Vagina (tissue), 2 donors: ENCODE results near the gene MSLN. TPM values are rescaled to one million over a fixed set of nuclear protein-coding genes. Genes with fewer than 3 reads are reported as not detected.

Experiments used
- DNase-seq, 2 donors: peaks; one replicate each; pipeline ENCODE4 v3.0.0-alpha.2; 2017; ENCODE audit errors: extremely low spot score in 2 of 2
- H3K27ac ChIP-seq: fragments of 200-600 bp; sonication (generic); one replicate; pipeline ENCODE4 v1.5.1; 2019
- H3K27me3 ChIP-seq: fragments of 200-600 bp; sonication (generic); one replicate; pipeline ENCODE4 v1.5.1; 2019
- H3K36me3 ChIP-seq, 2 donors: fragments of 200-600 bp; sonication (generic); one replicate each; pipeline ENCODE4 v1.5.1; 2017 to 2019
- H3K4me1 ChIP-seq: fragments of 200-600 bp; sonication (generic); one replicate; pipeline ENCODE4 v1.5.1; 2019
- H3K4me3 ChIP-seq, 2 donors: fragments of 200-600 bp; sonication (generic); 1 replicate in 1 of 2; 2 replicates in 1 of 2; pipeline ENCODE4 v1.5.1; 2016 to 2019
- H3K9me3 ChIP-seq: fragments of 200-600 bp; sonication (generic); one replicate; pipeline ENCODE4 v1.5.1; 2019
- CTCF ChIP-seq, 3 experiments: fragments of 450-650 bp in 2 of 3; fragments of 200-600 bp in 1 of 3; sonication (generic) in 1 of 3; IDR thresholded peaks; one replicate each; pipeline ENCODE4 v1.5.1; 2017 to 2019; ENCODE audit warnings: antibody characterized with exemption in 3 of 3, mild to moderate bottlenecking in 2 of 3, moderate library complexity in 2 of 3
- POLR2A ChIP-seq, 2 donors: fragments of 450-650 bp; IDR thresholded peaks; one replicate each; pipeline ENCODE4 v1.6.1; 2017; ENCODE audit warnings: antibody characterized with exemption in 2 of 2, mild to moderate bottlenecking in 2 of 2, moderate library complexity in 2 of 2
- POLR2AphosphoS5 ChIP-seq, 2 donors: sonication (generic); formaldehyde crosslinking; IDR thresholded peaks; one replicate each; pipeline ENCODE4 v1.9.0; 2017; ENCODE audit warnings: antibody characterized with exemption in 2 of 2, mild to moderate bottlenecking in 2 of 2, low read depth in 1 of 2; ENCODE audit not compliant: insufficient read depth in 1 of 2
- intact Hi-C: fragments of 100-400 bp; cut with DNase I; formaldehyde crosslinking; loops from one replicate; pipeline ENCODE4 v1.15.1; 2023
- total RNA-seq: library from RNA; depleted of rRNA; stranded (reverse); fragments of >200 nt; gene quantifications from one replicate; pipeline ENCODE4 v1.2.3, GENCODE V29; 2016

MSLN gene
- total RNA-seq, 1 donor from 2014 or later, result not detected

GRCh38 chr16:717450-718245 is 42.9 kb upstream of the MSLN start:
- H3K4me3 ChIP-seq, result no peak overlapping the region
- H3K27ac ChIP-seq, result no peak overlapping the region
- H3K36me3 ChIP-seq, result no peaks in the 10 kb centered on the region
- H3K27me3 ChIP-seq, result no peaks in the 10 kb centered on the region
- no peak for TF ChIP-seq CTCF (IDR thresholded peaks at IDR 0.05)
- intact Hi-C loops, result loop anchor here (10.0 kb wide), 1 partner anchor 337 kb away; no protein-coding TSS in a partner anchor
- H3K4me1 ChIP-seq, result peaks cover 40% of the 10 kb centered on the region
- no peaks in the 10 kb centered on the region for H3K9me3 ChIP-seq
- DNase-seq, result no peak

- no peak for DNase-seq
- Histone ChIP-seq H3K27me3 (no peaks in the 10 kb centered on the region), H3K36me3 (no peaks in the 10 kb centered on the region), H3K4me3 (no peak overlapping the region), H3K4me1 (peaks cover 44% of the 10 kb centered on the region), H3K9me3 (no peaks in the 10 kb centered on the region), H3K27ac (no peak overlapping the region)
- intact Hi-C loops, result loop anchor here (10.0 kb wide), 1 partner anchor 336 kb away; no protein-coding TSS in a partner anchor
- no peak for TF ChIP-seq POLR2AphosphoS5 (IDR thresholded peaks at IDR 0.05; ENCODE audit: insufficient read depth in 1 of 2, low read depth in 1 of 2)
- no peak for TF ChIP-seq CTCF (IDR thresholded peaks at IDR 0.05)
- TF ChIP-seq POLR2A (IDR thresholded peaks at IDR 0.05), result no peak
These were observed 42.1 kb upstream of the MSLN start for GRCh38 chr16:718389-718788.

- Histone ChIP-seq H3K27me3 (no peaks in the 10 kb centered on the region), H3K4me3 (no peak overlapping the region), H3K4me1 (peaks cover 44% of the 10 kb centered on the region), H3K36me3 (no peaks in the 10 kb centered on the region), H3K9me3 (no peaks in the 10 kb centered on the region), H3K27ac (no peak overlapping the region)
- TF ChIP-seq POLR2A (IDR thresholded peaks at IDR 0.05) (no peak), POLR2AphosphoS5 (IDR thresholded peaks at IDR 0.05; ENCODE audit: insufficient read depth in 1 of 2, low read depth in 1 of 2) (no peak)
- no peak for DNase-seq
- intact Hi-C loops, result loop anchor here (10.0 kb wide), 1 partner anchor 336 kb away; no protein-coding TSS in a partner anchor
These were observed 41.6 kb upstream of the MSLN start for GRCh38 chr16:718922-719321.

- H3K9me3 ChIP-seq, result no peaks in the 10 kb centered on the region
- TF ChIP-seq CTCF (IDR thresholded peaks at IDR 0.05) (no peak), POLR2AphosphoS5 (IDR thresholded peaks at IDR 0.05; ENCODE audit: insufficient read depth in 1 of 2, low read depth in 1 of 2) (no peak), POLR2A (IDR thresholded peaks at IDR 0.05) (no peak)
- peak overlapping the region; percentile 84 for H3K27ac ChIP-seq
- H3K4me3 ChIP-seq, result peak overlapping the region; percentile 70 to 92
- no peak for DNase-seq
- H3K4me1 ChIP-seq, result peaks cover 37% of the 10 kb centered on the region
- intact Hi-C loops, result loop anchor here (5.0 to 10.0 kb wide), 2 partner anchors 67 to 335 kb away; partner anchors contain the start of genes CHTF18 and RPUSD1
- H3K27me3 ChIP-seq, result no peaks in the 10 kb centered on the region
- H3K36me3 ChIP-seq, result no peaks in the 10 kb centered on the region
These were observed 40.6 kb upstream of the MSLN start for GRCh38 chr16:719815-720446.

GRCh38 chr16:720447-720989 is 40.0 kb upstream of the MSLN start:
- Histone ChIP-seq H3K4me3 (peak overlapping the region; percentile 70 to 92), H3K9me3 (no peaks in the 10 kb centered on the region), H3K27ac (peak overlapping the region; percentile 84), H3K36me3 (no peaks in the 10 kb centered on the region), H3K4me1 (peaks cover 37% of the 10 kb centered on the region), H3K27me3 (no peaks in the 10 kb centered on the region)
- DNase-seq, result no peak
- intact Hi-C loops, result loop anchor here (5.0 kb wide), 1 partner anchor 67 kb away; the partner anchor contains the start of genes CHTF18 and RPUSD1
- peak in 1 of 2 donors; percentile 32 for TF ChIP-seq POLR2AphosphoS5 (IDR thresholded peaks at IDR 0.05; ENCODE audit: insufficient read depth in 1 of 2, low read depth in 1 of 2)
- no peak for TF ChIP-seq POLR2A (IDR thresholded peaks at IDR 0.05)
